Adrenal gland (tissue), 12 donors: ENCODE results near the gene NCKAP5. TPM values are rescaled to one million over a fixed set of nuclear protein-coding genes. Genes with fewer than 3 reads are reported as not detected.

Source experiments
- DNase-seq, 7 donors: peaks; one replicate each; pipeline ENCODE4 v3.0.0-alpha.2; 2019 to 2020
- H3K27ac ChIP-seq, 5 donors: fragments of 200-600 bp; sonication (generic) in 4 of 5; 1 replicate in 3 of 5; 2 replicates in 2 of 5; pipeline versions ENCODE4 v1.5.1 to v1.8.0; 2016 to 2020; ENCODE audit warnings: mild to moderate bottlenecking in 1 of 5
- H3K27me3 ChIP-seq: fragments of 200-600 bp; 2 replicates; pipeline ENCODE4 v1.8.0; 2021
- H3K36me3 ChIP-seq, 2 donors: fragments of 200-600 bp; replicated peaks in 1 of 2; 1 replicate in 1 of 2; 2 replicates in 1 of 2; pipeline versions ENCODE4 v1.5.1 to v1.8.0; 2018 to 2022
- H3K4me1 ChIP-seq, 2 donors: fragments of 200-600 bp; replicated peaks in 1 of 2; 1 replicate in 1 of 2; 2 replicates in 1 of 2; pipeline versions ENCODE4 v1.5.1 to v1.8.0; 2018 to 2021
- H3K4me3 ChIP-seq, 4 donors: fragments of 200-600 bp; sonication (generic) in 3 of 4; one replicate each; pipeline ENCODE4 v1.5.1; 2016 to 2018
- H3K9me3 ChIP-seq, 3 donors: fragments of 200-600 bp; sonication (generic) in 1 of 3; replicated peaks in 1 of 3; 1 replicate in 2 of 3; 2 replicates in 1 of 3; pipeline versions ENCODE4 v1.5.1 to v1.8.0; 2016 to 2021
- CTCF ChIP-seq, 6 experiments: fragments of 450-650 bp in 4 of 6; fragments of 200-600 bp in 2 of 6; sonication (generic) in 1 of 6; IDR thresholded peaks; 1 replicate in 5 of 6; 2 replicates in 1 of 6; pipeline versions ENCODE4 v1.5.1 to v1.8.0; 2016 to 2021; ENCODE audit warnings: antibody characterized with exemption in 6 of 6, mild to moderate bottlenecking in 2 of 6, moderate library complexity in 1 of 6
- POLR2A ChIP-seq, 2 donors: fragments of 450-650 bp; IDR thresholded peaks; one replicate each; pipeline ENCODE4 v1.6.1; 2017; ENCODE audit warnings: antibody characterized with exemption in 2 of 2, mild to moderate bottlenecking in 2 of 2, moderate library complexity in 1 of 2
- WGBS, 4 donors: extraction: QIAGEN DNeasy Blood & Tissue Kit in 2 of 4; methylation state at CpG; one replicate each; pipeline versions ENCODE4 v1.1.5 to v1.1.7; 2013 to 2017; 5-methylcytosine and 5-hydroxymethylcytosine counted together
- intact Hi-C, 2 donors: fragments of 100-400 bp; cut with DNase I; formaldehyde crosslinking; loops; one replicate each; pipeline versions ENCODE4 v1.14.1 to v1.15.0; 2022 to 2023
- polyA plus RNA-seq, 3 donors: library from polyadenylated mRNA; stranded (reverse); fragments of 200-250 nt in 2 of 3; fragments of 350-450 nt in 1 of 3; fragmentation: Illumina TruSeq in 1 of 3; extraction: RNeasy Lipid Tissue Mini Kit (QIAGEN cat#74804) in 1 of 3; gene quantifications; one replicate each; pipeline ENCODE4 v1.2.3, GENCODE V29; 2013 to 2014
- total RNA-seq, 9 donors: library from RNA; depleted of rRNA in 4 of 9; stranded (reverse); fragments of >200 nt in 4 of 9; fragments of 120-200 nt in 1 of 9; fragmentation: NEBNext Ultra II Directional in 1 of 9; extraction: Animal tissue kit (Norgen Biotek cat#: 25700) in 1 of 9; gene quantifications; one replicate each; pipeline versions ENCODE4 v1.1.0 to v1.2.4, GENCODE V29; 2013 to 2023
- donor health status: healthy with polysubstance abuse.
- donor health status: Bipolar disorder and iron deficiency.
- donor health status: DM: yes; HTN: yes; CAD: no.
- donor health status: DM: no; HTN: no; CAD: no.
- donor health status: DM: no; HTN: no; CAD: no.
- donor health status: DM: yes; HTN: yes; CAD: no.

NCKAP5 gene
- total and polyA plus RNA-seq, 12 donors, result 0.06 to 3.1 (median 1.1) TPM

- Histone ChIP-seq H3K27me3 (no peaks in the 10 kb centered on the region), H3K4me1 (no peaks in the 10 kb centered on the region), H3K4me3 (no peak overlapping the region), H3K36me3 (no peaks in the 10 kb centered on the region), H3K9me3 (no peaks in the 10 kb centered on the region), H3K27ac (no peak overlapping the region)
- TF ChIP-seq CTCF (IDR thresholded peaks at IDR 0.05) (no peak), POLR2A (IDR thresholded peaks at IDR 0.05) (no peak)
- WGBS, 4 donors, result 69 to 80% (median 77%) methylated on average over 6 of the region's 6 CpGs
- intact Hi-C loops, result no loop called here
- no peak for DNase-seq
These were observed 18.7 kb upstream of the NCKAP5 start for GRCh38 chr2:133586978-133587377.

GRCh38 chr2:133581010-133581760, 12.9 kb upstream of the NCKAP5 start:
- H3K4me3 ChIP-seq, result no peak overlapping the region
- no peak overlapping the region for H3K27ac ChIP-seq
- H3K4me1 ChIP-seq, result no peaks in the 10 kb centered on the region
- no peak for TF ChIP-seq CTCF (IDR thresholded peaks at IDR 0.05)
- no peak for TF ChIP-seq POLR2A (IDR thresholded peaks at IDR 0.05)
- no peak for DNase-seq
- intact Hi-C loops, result no loop called here
- H3K9me3 ChIP-seq, result no peaks in the 10 kb centered on the region
- H3K36me3 ChIP-seq, result no peaks in the 10 kb centered on the region
- H3K27me3 ChIP-seq, result no peaks in the 10 kb centered on the region
- 42 to 55% (median 49%) methylated on average over 1 of the region's 1 CpG for WGBS, 4 donors

GRCh38 chr2:133579274-133579673, 11.0 kb upstream of the NCKAP5 start:
- Histone ChIP-seq H3K4me1 (no peaks in the 10 kb centered on the region), H3K27ac (no peak overlapping the region), H3K36me3 (no peaks in the 10 kb centered on the region), H3K4me3 (no peak overlapping the region), H3K27me3 (no peaks in the 10 kb centered on the region), H3K9me3 (no peaks in the 10 kb centered on the region)
- intact Hi-C loops, result no loop called here
- 50 to 75% (median 64%) methylated on average over 1 of the region's 1 CpG for WGBS, 4 donors
- DNase-seq, result peak in 2 of 7 donors; percentile 16 to 26
- TF ChIP-seq CTCF (IDR thresholded peaks at IDR 0.05) (no peak), POLR2A (IDR thresholded peaks at IDR 0.05) (no peak)

GRCh38 chr2:133576714-133577113, 8.5 kb upstream of the NCKAP5 start:
- 48 to 64% (median 54%) methylated on average over 1 of the region's 1 CpG for WGBS, 4 donors
- intact Hi-C loops, result no loop called here

More at GRCh38 chr2:133576714-133577113, 8.5 kb upstream of the NCKAP5 start:
- TF ChIP-seq CTCF (IDR thresholded peaks at IDR 0.05), result no peak
- TF ChIP-seq POLR2A (IDR thresholded peaks at IDR 0.05), result no peak
- H3K27ac ChIP-seq, result no peak overlapping the region
- no peak overlapping the region for H3K4me3 ChIP-seq
- H3K4me1 ChIP-seq, result no peaks in the 10 kb centered on the region
- no peaks in the 10 kb centered on the region for H3K36me3 ChIP-seq
- no peaks in the 10 kb centered on the region for H3K9me3 ChIP-seq
- H3K27me3 ChIP-seq, result no peaks in the 10 kb centered on the region
- no peak for DNase-seq
